HG02763 (cell line): ENCODE results near the gene GPAT2.
"Not testable (repeated sequence)": the region's sequence is repeated elsewhere in the genome, so short reads cannot be mapped to it uniquely, and the experiment has no call there.

Source experiments
- ATAC-seq: cut with Tn5 transposase; IDR thresholded peaks from one replicate; pipeline ENCODE4 v1.9.1; 2021; ENCODE audit warnings: mild to moderate bottlenecking, moderate library complexity; ENCODE audit not compliant: unreplicated experiment

GPAT2 gene

DNA sequence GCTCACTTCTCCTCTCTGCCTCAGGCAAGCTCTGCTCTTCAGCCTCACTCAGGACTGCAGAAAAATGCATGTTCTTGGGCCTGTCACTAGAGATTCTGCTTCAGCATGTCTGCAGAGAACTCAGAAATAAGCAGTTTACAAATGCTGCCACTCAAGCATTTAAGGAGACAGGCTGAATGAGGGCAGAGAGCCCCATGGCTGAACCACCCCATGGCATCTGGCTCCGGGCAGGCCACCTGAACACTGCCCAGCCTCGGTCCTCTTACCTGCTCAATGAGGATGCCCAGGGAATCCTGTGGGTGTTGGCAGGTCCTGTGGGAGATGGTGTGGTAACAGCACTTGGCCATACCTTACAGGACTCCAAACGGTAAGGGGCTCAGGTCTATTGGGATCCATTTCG, 31.2 kb upstream of the GPAT2 start:
- not testable (repeated sequence) for ATAC-seq

DNA sequence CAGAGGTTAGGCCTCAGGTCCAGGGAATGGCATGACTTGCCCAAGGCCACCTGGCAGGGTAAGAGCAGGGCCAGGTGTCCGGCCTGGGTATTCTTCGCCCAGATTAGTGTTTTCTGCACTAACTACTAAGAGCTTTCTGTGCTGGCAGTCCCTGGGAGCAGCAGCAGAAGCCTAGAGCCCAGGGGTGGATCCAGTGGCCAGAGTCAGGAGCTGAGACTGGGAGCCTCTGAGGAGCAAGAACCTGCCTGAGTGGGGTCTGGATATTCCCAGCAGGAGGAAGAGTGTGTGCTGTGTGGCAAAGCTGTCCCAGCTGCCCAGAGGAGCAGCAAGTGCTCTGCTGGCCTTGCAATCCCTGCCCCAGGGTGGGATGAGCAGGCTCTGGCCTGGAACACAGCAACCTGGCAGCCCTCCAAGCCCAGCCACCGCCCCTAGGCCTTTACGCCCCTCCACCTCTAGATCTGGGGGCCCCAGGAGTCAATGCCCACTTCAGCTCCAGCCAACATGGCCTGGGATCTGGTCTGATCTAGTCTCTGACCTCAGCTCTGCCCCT, 30.7 kb upstream of the GPAT2 start:
- ATAC-seq = no peak

DNA sequence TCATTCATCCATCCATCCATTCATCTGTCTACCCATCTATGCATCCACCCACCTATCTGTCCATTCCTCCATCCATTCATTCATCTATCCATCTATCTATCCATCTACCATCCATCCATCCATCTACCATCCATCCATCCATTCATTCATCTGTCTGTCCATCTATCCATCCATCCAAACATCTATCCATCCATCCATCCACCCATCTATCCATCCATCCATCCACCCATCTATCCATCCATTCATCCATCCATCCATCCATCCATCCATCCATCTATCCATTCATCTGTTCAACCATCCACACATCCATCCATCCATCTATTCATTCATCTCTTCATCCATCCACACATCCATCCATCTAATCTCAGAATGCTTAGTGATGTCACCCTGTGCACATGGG, 30.0 kb upstream of the GPAT2 start:
- not testable (repeated sequence) for ATAC-seq

DNA sequence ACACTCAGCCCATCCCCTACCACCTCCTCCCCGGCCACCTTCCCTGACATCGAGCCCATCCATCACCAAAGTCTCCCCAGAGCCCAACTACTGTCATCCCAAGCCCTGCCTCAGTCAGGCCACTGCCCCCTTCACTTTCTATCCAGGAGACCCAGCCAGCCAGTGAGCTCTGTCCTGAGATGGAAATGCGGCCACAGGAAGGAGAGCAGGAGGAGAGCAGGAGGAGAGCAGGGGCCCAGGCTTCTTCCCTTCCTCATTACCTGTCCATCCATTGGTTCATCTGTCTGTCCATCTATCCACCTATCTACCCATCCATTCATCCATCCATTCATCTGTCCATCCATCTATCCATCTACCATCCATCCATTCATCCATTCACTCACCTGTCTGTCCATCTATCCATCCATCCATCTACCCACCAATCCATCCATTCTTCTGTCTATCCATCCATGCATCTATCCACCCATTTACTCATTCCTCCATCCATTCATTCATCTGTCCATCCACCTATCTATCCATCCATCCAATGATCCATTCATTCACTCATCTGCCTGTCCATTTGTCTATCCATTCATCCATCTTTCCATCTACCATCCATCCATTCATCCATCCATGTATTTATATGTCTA, 29.4 kb upstream of the GPAT2 start:
- ATAC-seq = not testable (repeated sequence)

DNA sequence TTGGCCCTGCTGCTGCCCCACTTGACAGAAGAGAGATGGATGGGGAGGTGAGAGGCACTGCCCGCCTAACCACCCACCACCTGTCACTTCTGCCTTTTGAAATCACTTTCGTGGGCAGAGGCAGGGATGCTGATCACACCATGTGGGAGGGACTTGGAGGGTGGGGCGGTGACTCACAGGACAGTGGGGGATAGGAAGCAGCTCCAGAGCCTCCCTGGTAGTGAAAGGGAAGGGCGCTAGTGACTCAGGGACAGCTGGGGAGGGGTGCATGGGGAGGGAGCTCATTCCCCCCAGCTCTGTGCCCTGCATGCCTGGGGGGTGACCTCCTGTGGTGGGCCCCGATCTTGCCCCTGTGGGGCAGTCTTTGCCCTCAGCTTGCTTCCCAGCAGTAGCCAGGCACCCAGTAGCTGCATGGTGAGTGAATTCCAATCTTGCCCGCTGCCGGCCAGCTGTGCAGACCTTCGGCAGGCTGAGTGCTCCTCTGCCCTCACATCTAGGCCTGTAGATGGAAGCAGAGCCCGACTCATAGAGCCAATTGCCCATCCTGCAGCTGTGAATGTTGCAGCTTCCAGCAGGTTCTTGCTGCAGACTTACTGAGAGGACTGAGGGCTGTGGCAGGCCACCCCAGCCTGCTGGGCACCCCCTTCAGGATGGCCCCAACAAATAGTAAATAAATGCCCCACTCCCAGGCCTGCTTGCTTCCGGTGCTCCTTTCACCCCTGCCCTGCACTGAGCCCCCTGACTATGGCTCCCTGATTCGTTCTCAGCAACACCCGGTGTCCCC, 28.6 kb upstream of the GPAT2 start:
- ATAC-seq = not testable (repeated sequence)

DNA sequence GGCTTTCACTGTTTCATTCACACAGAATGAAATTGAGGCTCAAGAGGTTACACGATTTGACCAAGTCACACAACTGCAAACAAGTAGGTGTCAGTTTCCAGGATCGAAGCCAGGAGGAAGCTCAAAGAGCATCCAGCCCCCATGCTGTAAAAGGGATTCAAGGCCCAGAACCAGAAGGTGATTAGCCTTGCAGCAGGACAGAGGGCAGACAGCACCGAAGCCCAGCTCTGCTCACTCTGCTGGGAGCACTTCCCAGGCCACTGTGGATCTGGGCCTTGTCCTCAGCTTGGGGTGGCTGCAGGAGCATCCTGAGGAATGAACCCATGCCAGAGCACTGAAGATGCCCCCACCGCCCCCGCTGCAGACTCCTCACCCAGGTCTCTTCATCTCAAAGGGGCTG, 27.8 kb upstream of the GPAT2 start:
- not testable (repeated sequence) for ATAC-seq

DNA sequence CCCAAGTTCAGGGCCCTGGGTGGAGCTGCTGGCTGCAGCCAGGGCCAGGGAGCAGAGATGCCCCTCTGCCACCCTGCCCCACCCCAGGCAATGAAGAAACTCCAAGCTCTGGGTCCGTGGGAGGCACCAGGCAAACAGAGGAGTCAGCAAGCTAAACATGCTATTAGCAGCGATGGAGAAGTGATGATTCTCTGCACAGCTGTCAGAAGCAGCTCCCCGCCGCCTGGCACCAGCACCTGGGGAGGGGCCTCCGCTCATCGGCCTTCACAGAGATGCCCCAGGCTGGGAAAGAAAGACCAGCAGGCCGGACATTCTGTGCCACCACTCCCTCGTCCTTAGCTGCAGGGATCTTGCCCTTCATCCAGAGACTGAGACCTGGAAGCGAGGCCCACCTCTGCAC, 27.2 kb upstream of the GPAT2 start:
- ATAC-seq = not testable (repeated sequence)

DNA sequence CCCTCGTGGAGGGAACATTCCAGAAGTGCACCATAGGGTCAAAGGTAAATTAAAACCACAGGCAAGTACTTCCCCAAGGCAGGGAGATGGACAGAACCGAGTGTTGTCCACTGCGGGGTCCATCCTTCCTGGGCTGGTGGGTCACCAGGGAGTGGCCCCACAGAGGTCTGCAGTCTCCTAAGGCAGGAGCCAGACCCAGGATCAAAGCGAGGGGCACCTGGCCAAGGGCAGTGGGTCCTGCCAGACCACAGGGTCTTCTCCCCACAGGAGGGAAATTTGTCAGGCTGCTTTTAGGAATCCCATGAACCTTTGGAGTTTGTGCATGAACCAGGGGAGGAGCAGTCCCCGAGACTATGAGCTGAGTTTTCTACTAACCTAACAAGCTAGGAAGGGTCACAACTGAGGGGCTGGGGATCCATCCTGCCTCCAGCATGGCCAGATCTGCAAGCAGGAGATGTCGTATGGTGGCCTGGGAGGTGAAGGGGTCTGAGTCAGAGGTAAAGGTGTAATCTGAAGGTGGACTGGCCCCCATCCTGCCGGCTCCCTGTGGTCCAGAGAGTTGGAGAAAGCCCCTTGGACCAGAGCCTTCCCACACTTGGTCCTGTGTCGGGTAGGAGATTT, 26.6 kb upstream of the GPAT2 start:
- ATAC-seq = not testable (repeated sequence)

DNA sequence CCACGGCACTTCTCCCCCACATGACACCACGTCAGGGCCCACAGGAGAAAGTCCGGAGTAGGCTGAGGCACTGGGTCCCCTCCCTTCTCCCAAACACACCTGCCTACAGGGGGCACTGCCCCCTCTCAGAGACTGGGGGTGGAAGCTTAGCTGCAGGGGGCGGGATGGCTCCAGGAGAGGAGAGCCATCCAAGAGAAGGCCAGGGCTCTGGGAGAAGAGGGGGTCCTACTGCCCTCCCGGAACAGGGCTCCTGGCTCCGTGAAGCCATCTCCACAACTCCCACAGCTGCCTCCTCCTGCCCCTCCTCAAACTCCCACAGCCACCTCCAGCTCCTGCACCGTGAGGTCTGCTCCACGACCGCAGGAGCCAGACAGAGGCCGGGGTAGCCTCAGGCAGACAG, 25.6 kb upstream of the GPAT2 start:
- ATAC-seq = not testable (repeated sequence)

DNA sequence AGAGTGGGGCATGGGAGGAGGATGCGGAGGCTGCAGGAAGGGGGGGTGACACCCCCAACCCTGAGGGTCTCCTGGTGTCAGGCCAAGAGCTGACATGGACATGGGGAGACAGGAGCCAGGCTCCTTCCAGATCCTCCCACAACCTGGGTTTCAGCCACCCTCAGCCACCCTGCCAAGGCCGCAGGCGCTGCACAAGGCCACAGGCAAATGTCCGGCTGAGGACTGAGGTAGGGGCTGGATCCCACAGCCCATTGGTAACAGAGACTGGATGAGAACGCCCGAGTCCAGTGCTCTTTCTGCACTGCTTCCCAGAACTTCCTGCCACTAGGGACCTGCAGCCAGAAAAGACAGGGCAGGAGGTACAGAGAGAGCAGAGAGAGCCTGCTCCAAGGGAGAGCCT, 24.7 kb upstream of the GPAT2 start:
- ATAC-seq = not testable (repeated sequence)

DNA sequence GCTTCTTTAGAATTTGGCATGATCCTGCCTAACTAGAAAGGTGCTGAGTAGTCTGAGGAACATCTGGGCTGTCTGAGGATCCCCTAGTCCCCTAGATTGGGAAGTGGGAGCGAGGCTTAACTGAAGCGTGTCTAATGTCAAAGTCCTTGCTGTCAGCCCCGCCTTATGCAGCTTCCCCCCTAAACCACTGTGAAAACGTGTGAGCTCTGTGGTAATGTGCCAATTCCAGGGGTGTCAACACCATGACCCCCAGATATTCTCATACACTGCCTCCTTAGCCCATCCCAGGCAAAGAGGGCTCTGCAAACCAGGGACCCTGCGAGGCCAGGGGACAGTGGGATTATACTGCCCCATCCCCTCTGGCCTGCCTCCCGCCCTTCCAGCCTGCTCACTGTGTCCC, 21.1 kb upstream of the GPAT2 start:
- ATAC-seq = not testable (repeated sequence)

DNA sequence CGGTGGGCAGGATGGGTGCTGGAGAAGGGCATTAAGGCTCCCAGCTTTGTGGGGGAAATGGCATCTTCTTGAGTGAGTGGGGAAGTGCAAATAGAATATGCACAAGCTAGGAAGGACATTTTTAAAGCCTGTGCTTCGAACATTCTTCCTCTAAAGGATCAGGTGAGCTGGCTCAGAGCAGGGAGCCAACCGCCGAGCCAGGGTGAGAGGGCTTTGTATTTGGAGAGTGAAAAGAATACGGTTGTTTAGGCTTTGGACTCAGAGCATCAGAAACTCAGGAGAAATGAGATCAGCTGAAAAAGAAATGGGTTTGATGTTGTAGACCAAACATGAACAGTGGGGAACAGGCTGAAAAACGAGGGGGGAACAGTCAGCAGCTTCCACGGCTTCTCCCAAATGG, 19.8 kb upstream of the GPAT2 start:
- ATAC-seq = not testable (repeated sequence)

DNA sequence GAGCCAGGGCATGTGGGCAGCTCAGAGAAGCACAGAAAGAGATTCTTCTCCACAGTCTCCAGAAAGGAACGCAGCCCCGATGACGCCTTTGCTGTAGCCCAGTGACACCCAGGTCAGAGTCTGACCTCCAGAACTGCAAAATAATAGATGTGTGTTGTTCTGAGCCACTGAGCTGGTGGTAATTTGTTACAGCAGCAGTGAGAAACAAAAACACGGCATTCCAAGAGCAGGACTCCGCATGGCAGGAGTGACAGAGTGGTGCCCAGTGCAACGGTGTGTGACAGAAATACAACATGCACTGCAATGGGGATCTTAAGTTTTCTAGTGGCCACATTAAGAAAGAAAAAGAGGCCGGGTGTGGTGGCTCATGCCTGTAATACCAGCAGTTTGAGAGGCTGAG, 18.7 kb upstream of the GPAT2 start:
- not testable (repeated sequence) for ATAC-seq

DNA sequence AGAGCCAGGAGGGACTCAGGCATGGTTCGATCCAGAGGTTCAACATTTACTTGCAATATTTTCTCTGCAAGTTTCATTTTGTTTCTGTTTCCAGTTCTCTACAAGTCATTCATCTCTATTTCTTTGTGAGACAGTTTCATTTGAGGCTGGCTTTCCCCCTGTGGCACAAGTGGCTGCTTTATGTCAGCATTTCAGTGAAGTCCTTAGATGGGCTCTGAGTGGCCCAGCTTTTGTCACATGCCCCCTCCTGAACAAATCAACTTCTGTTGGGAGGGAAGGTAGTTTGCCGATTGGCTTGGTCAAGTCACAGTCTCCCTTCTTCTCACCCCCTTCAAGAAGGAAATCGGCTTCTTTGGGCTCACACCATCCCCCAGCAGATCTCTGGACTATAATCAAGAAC, 17.9 kb upstream of the GPAT2 start:
- not testable (repeated sequence) for ATAC-seq

DNA sequence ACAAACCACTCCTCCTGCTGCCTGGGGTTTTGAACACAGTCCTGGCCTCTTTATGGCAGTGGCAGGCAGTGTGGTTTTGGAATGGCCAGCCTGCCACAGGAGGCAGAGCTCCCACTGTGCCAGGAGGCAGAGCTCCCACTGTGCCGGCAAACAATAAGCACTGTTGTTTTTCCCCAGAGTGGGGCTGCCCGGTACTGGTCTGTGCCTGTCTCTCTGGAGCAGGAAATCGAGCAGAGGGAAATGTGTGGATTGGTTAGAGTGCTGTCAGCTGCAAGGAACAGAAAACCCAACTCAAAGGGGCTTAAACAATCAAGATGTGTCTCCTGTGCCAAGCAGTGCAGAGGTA, 15.2 kb upstream of the GPAT2 start:
- ATAC-seq = not testable (repeated sequence)

DNA sequence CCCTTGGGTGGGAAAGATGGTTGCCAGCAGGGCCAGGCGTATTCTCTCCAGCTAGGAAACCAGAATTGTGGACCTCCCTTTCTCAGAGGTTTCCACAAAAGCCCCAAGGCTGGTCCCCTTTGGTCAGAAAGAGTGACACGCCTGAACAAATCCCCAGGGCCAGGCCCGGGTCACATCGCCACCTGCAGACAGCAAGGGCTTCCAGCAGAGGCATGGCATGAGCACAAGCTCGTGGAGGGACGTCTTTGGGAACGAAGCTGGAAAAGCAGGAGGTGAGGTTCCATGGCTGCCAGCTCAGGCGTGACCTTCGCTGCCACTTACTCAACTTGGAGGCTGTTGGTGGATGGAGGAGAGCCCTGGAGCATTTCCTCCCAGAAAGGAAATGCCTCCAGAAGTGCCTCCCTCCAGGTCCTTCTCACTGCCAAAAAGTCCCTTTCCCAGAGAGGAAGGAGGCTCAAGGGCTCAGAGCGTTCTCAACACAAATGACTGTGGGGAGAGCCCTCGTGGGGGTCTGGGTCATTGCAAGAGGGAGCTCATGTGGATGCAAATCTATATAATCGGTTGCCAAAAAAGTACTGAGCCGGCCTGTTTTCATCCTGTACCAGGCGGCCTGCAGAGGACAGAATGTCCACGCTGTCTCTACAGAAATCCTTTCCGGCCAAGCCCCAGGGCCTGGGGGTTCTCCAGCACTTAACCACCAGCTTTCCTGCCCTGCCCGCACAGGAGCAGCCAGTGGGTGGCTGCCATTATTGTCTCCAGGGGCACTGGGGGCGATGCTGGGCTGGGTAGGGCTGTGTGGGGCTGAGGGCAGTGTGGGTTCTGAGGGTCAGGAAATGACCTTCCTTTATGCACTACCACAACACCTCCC, 14.6 kb upstream of the GPAT2 start:
- ATAC-seq = not testable (repeated sequence)

DNA sequence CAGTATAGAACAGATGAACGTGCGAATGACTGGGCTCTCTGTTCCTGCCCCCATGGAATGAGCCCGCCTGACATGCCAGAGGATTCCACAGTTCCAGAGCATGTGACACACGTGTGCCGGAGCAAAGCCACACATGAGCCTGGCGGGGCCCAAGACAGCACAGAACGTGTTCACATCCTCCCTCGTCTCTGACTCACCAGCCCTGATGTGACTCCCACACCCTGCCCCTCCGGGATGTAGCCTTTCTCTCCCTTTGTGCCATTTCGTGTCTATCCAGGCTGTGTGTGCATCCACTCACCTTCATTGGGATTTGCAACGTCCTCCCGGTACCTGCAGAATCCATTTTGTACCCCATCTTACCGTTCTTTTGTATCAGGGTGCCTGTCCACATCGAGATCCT, 838 bp upstream of the GPAT2 start:
- ATAC-seq = not testable (repeated sequence)

DNA sequence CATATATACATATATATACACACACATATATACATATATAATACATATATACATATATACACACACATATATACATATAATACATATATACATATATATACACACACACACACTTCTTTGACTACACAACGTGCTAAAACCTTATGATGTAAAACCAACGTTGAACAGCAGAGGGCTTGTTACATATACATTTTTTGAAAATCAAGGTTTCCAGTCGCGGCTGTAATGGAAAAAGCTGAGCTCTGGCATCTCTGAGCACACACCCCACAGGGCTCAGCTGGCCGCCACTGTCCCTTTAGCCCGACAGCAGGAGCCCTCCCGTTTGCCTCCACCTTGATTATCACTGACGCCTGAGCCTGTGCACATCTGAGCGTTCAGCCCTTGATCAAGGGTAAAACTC, 719 bp downstream of the GPAT2 start:
- ATAC-seq = not testable (repeated sequence)

DNA sequence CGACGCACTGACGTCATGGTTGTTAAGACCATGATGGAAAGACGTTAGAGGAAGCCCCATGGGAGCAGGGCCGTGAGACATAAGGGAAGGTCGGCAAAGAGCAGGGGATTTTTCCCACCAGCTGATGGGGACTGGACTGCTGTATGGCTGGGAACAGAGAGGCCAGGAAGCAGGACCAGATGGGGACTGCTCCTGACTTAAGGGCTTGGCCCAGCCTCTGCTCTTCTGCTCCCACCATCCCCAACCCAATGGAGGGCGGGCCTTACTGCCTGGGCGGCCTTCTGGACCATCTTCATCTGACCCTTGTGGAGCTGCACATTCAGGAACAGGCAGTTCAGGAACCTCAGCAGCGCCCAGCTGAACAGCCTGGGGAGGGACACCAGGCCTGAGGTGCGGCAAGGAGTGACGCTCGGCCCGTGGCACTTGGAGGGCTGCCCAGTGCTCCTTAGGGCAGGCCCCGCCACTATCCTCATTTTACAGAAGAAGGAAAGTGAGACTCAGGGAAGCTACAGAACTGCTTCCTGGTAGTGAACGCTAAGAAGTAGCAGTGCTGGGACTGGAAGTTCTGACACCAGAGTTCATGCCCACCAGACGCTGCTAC, 6.9 kb downstream of the GPAT2 start:
- not testable (repeated sequence) for ATAC-seq

DNA sequence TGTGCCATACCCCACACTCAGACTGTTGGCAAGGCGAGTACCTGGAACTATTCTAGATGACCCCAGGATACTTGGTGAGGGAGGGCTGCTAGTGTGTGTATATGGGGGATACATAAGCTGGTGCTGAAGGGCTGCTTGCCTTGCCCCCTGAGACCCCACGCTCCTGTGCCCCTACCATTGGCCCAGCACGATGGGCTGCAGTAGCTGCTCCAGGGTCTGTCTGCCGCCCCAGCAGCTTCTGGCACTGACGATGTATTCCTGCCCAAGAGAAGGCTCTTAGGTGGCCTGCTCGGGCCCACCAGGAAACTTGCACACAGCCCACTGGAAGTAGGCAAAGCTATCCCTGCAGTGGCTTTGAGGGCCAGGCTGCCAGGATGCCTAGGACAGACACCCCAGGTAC, 9.0 kb downstream of the GPAT2 start:
- ATAC-seq = not testable (repeated sequence)

DNA sequence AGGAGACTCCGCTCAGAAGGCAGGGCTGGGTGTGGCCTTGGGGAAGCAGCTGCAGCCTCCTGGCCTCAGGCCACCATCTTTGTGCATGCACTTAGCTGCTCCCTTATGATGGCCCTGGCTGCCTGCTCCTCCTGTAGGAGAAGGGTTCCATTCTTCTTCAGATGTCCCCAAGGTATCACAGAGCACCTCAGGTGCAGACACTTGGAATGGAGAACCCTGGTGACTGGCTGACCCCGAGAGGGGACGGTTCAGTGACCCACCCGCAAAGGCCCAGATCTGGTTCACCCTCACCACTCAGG, 9.6 kb downstream of the GPAT2 start:
- ATAC-seq = no peak
